HG02623 (cell line): ENCODE results near the gene NACAD.
"Not testable (repeated sequence)": the region's sequence is repeated elsewhere in the genome, so short reads cannot be mapped to it uniquely, and the experiment has no call there.

Experiments
- ATAC-seq: cut with Tn5 transposase; IDR thresholded peaks from one replicate; pipeline ENCODE4 v1.9.1; 2021; ENCODE audit warnings: moderate library complexity; ENCODE audit not compliant: unreplicated experiment

Gene NACAD

DNA sequence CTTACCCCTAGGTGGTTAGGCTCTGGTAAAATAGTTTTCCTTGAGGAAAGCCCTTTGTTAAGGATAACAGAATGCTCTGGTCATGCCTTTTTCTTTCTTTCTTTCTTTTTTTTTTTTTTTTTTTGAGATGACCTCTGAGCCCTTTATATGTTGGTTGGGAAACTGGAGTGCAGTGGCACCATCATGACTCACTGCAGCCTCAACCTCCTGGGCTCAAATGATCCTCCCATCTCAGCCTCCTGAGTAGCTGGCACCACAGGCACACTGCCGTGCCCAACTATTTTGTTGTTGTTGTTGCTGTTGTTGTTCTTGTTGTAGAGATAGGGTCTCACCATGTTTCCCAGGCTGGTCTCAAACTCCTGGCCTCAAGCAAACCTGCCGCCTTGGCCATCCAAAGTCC is 27.4 kb downstream of the NACAD start:
- ATAC-seq = no peak

DNA sequence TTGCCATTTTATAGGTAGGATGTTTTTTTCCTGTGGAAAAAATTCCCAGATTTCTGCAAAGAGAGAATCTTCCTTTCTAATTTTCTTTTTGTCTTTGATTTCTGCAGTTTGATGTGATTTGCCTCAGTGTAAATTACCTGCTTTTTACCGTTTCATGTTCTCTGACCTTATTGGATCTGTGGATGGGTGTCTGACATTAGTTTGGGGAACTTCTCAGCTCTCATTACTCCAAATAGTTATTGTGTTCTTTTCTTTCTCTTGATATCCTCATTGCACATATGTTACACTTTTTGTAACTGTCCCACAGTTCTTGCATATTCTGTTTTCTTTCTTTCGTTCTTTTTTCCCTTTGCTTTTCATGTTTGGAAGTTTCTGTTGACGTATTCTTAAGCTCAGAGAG is 28.5 kb downstream of the NACAD start:
- no peak for ATAC-seq

DNA sequence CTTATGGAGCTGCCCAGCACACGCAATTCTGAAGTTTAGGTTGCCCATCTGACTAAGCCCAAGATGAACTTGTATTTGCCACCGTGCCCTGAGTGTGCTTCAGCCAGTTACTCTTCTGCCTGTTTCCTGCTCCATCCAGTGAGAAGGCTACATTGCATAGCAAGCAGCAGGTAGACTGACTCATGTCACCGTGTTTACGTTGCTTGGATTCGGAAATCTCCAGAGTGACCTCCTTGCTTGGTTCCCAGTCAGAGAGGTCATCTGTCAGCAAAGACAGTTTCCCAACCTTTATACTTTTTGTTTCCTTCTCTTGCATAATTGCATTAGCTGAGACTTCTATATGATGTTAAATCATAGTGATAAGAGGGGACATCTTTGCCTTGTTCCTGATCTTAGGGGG is 30.9 kb downstream of the NACAD start:
- ATAC-seq = no peak

DNA sequence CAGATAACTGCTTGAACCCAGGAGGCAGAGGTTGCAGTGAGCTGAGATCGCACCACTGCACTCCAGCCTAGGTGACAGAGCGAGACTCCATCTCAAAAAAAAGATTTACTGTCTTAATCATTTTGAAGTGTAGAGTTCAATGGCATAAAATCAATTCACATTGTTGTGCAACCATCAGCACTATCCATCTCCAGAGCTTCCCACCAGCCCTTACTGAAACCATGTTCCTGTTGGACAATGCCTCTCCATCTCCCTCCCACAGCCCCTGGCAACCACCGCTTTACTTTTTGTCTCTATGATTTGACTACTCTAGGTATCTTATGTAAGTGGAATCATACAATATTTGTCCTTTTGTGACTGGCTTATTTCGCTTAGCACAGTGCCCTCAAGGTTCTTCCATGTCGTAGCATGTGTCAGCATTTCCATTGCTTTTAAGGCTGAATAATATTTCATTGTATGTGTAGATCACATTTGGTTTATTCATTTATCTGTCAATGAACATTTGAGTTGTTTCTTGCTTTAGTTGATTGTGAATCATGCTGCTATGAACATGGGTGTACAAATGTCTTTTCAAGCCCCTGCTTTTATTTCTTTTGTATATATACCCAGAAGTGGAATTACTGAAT is 33.1 kb downstream of the NACAD start:
- no peak for ATAC-seq

DNA sequence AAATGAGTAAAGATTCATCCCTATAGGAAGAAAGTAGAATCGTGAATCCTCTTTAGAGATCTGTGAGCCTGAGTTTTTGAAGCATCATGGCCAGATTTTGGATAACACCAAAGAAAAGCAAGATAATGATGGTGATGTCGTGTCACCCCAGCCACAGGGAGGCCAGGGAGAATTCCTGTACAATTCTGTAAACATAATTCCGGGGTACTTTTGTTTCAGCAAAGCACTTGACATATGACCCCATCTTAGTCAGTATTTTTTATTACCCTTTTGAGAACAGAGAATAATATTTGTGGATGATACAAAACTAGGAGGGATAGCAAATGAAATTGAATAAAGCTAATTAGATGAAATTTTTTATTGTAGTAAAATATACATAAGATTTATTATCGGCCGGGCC is 33.8 kb downstream of the NACAD start:
- no peak for ATAC-seq

DNA sequence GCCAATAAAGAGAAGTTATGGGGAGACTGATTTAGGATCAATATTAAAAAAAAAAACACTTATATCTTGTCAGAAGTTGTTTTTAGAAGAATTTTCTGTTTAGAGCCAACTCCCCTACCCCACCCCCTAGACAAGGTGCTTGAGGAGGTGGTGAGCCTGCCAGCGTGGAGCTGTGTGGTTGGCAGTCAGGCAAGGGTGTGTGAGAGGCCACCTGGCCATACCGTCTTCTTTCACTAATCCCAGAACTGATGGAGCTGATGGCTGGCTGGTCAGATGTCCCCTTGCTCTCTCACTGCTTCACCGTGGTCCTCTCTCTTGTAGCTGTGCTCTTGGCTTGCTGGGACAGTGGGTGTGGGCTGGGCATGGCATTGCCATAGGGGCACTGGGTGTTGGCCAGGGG is 34.3 kb downstream of the NACAD start:
- ATAC-seq = no peak

DNA sequence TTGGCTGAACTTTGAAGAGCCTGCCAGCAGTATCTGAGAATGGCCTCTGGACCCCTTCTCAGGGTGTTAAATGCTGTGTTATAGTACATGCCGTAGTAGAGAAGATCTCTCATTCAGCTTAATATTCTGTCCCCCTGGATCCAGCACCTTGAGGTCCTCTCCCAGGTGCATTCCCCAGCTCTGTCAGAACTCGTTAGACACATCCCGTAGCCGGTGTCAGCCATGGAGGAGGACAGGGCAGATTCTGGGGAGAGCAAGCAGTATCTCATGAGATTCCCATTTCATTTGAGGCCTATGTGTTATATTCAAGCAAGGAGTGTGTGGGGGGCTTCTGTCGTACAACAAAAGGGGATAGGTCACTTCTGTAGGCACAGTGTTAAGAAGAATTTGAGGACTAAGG is 34.8 kb downstream of the NACAD start:
- ATAC-seq = no peak

DNA sequence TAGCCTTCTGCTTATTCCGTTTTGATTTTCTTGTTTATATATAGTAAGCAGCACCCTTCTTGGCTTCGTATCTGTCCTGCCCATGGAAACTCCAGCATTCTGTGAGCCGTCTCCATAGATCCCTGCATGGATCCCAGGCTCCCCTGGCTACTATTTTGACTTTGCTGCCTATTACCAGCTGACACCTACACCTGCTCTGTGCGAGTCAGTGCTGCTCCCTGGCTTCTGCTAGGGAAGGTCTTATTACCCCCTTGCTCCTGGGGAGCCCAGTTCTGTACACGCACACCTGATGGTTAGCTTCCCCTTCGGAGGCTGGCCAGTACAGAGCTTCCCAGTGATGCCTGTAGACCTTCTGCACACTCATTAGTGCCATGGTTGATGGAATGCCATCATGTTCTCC is 35.4 kb downstream of the NACAD start:
- ATAC-seq = no peak

DNA sequence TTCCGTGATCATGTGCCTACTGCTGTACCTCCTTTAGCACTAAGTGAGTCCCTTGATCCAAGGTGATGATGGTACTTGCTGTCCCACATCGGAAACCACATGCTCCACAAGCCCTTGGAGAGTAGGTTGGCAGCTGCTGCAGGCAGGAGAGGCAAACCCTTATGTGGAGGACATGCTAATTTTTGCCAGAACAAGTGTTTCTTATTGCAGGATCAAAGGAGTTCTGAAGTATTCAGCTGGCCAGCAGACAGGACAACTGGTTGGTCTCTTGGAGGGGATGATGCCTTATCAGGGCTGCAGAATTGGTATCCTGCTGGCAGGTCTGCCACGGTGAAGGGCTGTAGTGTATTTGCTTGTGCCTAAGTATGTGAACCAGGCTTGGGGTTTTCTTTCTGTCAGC is 36.8 kb downstream of the NACAD start:
- ATAC-seq = no peak

DNA sequence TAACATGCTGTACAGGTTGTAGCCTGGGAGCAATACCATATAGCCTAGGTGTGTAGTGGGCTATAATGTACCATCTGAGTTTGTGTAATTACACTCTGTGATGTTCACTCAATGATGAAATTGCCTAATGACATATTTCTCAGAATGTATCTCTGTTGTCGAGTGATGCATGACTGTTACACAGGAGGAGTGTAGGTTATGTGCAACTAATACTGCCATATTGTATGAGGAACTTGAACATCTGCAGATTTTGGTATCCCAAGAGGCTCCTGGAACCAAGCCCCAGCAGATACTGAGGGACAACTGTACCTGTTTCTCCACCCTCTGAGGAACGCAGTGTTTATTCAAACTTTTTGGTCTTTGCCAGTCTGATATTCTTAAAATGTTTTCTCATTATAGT is 38.6 kb downstream of the NACAD start:
- no peak for ATAC-seq

DNA sequence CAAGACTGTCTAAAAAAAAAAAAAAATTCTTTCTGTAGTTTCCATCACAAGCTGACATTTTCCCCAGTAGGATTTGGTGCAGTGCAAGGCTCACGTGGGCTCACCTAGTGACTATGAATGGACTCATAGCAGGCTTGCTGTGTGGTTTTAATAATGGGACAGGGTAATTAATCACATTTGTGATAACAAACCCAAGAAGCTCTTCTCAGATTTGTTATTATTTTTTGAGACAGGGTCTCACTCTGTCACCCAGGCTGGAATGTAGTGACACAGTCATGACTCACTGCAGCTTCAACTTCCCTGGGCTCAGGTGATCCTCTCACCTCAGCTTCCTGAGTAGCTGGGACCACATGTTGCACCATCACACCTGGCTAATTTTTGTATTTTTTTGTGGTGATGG is 40.0 kb downstream of the NACAD start:
- ATAC-seq = no peak

DNA sequence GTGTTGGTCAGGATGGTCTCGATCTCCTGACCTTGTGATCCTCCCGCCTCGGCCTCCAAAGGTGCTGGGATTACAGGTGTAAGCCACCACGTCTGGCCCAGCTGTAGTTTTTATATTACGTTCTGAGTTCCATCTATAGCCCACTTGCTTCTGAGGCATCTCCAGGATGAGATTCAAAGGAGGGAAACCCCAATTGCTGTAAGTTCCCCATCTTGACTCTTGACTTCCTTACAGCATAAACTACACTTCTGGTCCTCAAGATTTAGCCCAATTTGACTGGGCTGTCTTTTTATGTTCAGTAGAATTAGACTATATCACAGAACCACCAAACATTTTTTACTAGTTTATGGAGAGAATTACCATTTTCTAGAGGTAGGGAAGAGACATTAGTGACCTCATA is 44.4 kb downstream of the NACAD start:
- no peak for ATAC-seq

DNA sequence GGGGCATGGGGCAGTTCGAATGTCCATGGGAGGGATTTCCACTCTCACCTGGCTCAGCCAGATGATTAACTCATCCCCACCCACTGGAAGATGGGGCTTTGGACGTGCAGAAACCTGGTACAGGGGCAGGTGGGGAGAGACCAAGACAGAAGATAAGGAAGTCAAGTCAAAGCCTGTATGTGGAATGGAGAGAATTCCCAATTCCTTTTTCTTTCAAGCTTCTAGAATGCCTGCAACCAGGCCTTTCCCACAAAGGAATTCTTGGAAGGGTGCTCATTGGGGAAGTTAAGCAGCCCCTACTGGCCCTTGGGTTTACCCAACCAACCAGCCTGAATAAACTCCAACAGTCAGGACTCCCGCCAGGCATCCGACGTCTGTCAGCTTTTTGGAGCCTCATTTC is 49.7 kb downstream of the NACAD start:
- ATAC-seq = no peak

DNA sequence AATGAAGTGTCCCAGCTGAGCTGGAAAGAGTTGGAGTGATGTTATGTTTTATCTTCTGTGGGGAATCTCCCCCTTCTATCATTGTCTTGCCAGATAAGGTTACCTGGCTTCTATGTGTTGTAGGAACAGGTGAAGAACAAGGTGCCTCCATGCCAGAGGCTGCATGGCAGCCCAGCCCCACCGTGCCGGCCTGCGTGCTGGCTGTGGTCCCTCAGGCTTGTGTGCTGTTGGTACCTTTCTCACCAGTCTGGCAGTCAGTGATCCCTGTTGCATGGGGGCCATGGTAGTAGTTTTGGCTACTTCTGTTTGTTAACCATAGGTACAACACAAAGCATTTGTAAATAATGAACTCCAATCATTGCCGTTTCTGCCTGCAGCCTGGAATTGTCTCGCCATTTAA is 50.9 kb downstream of the NACAD start:
- no peak for ATAC-seq

DNA sequence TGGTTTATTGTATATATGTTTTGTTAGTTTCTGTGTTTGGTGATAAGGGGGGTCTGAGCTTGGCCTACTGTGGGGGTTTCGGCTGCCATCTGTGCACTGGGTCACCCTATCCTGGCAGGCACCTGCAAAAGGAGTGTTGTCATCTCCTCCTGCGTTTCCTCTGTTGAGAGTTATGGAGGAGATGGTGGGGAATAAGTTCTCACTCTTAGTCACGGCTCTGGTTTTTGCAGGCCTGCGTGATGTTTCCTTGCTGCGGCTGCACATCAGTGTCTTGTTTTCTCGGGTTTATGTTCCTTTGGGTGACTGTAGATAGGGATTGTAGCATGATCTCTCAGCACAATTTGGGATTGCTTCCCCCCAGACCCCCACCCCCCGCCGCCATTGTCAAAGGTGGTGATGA is 52.0 kb downstream of the NACAD start:
- ATAC-seq = no peak

DNA sequence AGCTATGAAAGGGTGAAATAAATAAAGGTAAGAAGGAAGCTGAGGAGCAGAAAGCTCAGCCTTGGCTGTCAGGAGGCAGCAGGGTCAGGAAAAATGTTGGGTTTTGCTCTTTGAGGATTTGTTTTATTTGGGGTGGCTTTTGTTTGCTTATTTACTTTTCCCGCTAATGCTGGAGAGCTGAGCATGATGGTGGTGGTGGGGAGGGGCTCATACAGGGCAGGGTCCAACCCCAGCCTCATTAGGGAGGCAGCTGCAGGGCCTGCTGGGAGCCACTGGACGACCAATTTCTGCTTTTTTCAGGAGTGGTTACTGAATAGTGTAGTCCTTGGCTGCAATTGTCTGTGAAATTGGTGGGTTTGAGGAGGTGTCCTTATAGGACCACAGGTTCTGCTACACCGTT is 52.5 kb downstream of the NACAD start:
- ATAC-seq = no peak

DNA sequence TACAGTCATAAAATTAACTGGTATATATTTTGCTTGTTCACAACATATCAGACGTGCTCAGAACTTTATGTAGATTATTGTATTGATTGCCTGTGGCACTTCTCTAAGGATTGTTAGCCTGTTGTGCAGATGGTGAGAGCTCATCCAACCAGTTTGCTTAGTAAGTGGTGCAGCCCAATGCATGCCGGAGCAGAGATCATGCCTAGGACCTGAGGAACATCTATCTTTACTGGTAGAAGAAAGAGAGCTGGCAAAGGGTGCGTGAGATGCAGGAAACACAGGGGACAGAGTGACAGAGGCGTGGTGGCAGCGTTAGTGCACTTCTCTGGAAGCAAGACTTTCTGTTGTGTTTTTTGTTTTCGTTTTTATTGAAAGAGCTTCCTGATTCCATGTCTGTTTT is 52.9 kb downstream of the NACAD start:
- no peak for ATAC-seq

DNA sequence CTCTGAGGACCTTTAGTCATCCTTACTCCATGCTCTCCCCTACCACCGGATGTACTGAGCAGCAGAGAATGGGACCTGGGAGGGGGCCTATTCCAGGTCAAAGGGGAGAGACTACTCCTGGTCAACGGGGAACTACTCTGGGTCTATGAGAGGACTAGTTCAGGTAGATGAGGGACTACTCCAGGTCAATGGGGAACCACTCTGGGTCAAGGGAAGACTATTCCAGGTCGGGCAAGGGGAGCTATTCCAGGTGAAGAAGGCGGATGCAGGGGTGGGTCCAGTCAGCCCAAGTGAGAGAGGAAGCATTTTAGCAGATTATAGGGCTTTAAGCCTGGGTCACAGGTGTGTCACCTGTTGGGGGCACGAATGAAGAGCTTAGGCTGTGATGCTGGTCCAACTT is 53.4 kb downstream of the NACAD start:
- ATAC-seq = no peak

DNA sequence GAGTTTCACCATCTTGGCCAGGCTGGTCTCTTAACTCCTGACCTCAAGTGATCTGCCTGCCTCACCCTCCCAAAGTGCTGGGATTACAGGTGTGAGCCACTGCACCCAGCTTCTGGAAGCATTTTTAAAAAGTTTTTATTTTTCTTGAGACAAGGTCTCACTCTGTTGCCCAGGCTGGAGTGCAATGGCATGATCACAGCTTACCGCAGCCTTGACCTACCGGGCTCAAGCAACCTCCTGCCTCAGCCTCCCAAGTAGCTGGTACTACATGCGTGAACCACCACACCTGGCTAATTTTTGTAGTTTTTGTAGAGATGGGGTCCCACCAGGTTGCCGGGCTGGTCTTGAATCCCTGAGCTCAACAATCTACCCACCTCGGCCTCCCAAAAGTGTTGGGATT is 54.1 kb downstream of the NACAD start:
- not testable (repeated sequence) for ATAC-seq

DNA sequence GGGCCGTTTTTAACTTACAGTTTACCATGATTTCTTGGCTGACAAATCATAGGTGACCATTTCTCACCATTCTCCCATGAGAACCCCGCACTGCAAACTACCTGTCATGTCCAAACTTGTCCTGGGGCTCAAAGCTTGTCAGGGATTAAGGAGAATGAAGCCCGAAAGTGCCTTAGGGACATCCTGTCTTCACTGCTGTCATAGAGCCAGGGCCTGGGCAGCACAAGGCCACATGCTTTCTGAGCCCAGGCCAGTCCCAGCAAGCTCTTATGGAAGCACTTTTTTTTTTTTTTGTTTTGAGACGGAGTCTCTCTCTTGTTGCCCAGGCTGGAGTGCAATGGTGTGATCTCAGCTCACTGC is 54.9 kb downstream of the NACAD start:
- ATAC-seq = no peak

DNA sequence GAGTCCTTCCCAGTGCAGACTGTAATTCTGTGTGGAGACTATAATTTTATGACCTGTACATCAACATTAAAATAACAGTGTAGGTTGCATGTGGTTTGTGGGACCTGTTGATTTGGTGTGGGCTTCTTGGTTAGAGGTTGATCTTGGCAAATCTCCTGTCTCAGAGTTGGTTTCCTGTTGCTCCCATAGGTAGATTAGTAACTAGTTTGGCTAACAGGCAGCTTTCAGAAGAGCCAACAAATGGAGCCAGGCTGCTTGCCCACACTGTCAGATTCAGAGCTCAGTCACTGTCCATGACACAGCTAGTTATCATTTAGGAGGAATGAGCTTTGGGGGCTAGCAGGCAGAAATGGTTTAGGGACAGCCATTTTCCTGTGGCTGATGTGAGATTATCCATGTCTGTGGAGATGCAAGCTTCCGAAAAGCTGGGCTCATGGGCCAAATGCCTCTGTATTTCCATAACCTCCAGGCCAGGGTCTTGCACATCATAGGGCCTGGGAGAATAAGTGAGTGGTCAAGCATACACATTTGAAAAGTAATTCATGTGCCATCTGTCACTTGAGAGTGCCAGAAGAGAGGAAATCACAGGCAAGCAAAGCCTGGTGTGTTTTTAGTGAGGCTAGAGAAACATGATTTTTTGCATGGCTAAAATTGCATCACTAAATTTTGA is 55.4 kb downstream of the NACAD start:
- no peak for ATAC-seq

DNA sequence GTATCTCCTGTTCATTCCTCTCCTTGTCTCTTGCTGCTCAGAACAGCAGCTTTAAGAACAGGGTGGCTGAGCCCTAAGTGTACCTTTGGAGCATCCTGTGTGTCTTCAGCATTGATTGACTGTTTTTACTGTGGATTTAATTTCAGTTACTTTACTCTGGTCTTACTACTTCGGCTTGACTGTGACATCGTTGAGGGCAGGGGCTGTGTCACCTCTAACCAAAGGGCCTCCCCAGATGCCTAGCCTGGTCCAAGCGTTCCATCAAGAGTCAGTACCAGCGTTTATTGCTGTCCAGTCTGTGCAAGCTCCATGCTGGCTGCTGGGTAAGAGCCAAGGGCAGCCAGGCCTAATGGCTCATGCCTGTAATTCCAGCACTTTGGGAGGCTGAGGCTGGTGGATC is 56.3 kb downstream of the NACAD start:
- ATAC-seq = no peak

DNA sequence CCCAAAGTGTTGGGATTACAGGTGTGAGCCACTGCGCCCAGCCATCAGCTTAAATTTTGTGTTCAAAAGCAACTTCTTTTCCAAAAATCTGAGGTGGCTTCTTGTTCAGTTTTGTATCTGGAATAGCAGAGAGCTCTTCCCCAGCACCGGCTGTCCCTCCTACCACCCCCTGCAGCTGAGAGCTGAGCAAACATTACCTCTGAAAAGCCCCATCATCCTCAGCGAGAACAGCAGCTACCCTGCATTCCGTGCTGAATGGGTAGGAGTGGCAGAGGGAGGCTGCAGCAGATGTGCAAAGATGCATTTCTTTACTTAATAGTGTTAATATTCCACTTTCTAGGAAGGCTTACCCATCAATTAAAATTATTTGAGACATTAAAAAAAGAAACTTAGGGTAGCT is 56.9 kb downstream of the NACAD start:
- no peak for ATAC-seq
